Left ventricle myocardium superior (tissue), 1 donor: ENCODE data around the gene ZNF473. TPM values are rescaled to one million over a fixed set of nuclear protein-coding genes. Genes with fewer than 3 reads are reported as not detected.
"Not testable (repeated sequence)": the region's sequence is repeated elsewhere in the genome, so short reads cannot be mapped to it uniquely, and the experiment has no call there.

Experiments
- ATAC-seq: fragments of 200-7000 bp; cut with Tn5 transposase; one replicate; pipeline ENCODE4 v1.9.1; 2020; ENCODE audit warnings: mild to moderate bottlenecking, moderate library complexity
- DNase-seq: peaks from one replicate; pipeline ENCODE4 v3.0.0-alpha.2; 2020
- intact Hi-C: fragments of 100-400 bp; cut with micrococcal nuclease; formaldehyde crosslinking; loops from one replicate; pipeline ENCODE4 v1.11.0; 2022
- total RNA-seq: library from RNA; stranded (reverse); fragmentation: NEBNext Ultra II Directional; extraction: Animal tissue kit (Norgen Biotek cat#: 25700); gene quantifications from one replicate; pipeline ENCODE4 v1.2.1, GENCODE V29; 2021
- donor health status: DM: no; HTN: yes; CAD: no; lungs with severe emphysema.

ZNF473 gene
- total RNA-seq, 1 donor from 2014 or later = 3.6 TPM

GRCh38 chr19:50079014-50079413 is 53.2 kb downstream of the ZNF473 start:
- ATAC-seq, intact Hi-C loops, DNase-seq: not testable (repeated sequence)

- ATAC-seq, intact Hi-C loops, DNase-seq: not testable (repeated sequence)
These were observed 58.6 kb downstream of the ZNF473 start for GRCh38 chr19:50084440-50084839.

- ATAC-seq, intact Hi-C loops, DNase-seq: not testable (repeated sequence)
These were observed 61.3 kb downstream of the ZNF473 start for GRCh38 chr19:50087153-50087552.

GRCh38 chr19:50090706-50091105 is 64.9 kb downstream of the ZNF473 start:
- intact Hi-C loops, DNase-seq, ATAC-seq: not testable (repeated sequence)

- intact Hi-C loops, DNase-seq, ATAC-seq: not testable (repeated sequence)
These were observed 66.0 kb downstream of the ZNF473 start for GRCh38 chr19:50091786-50092185.

- ATAC-seq, intact Hi-C loops, DNase-seq: not testable (repeated sequence)
These were observed 66.8 kb downstream of the ZNF473 start for GRCh38 chr19:50092597-50092996.

- ATAC-seq, intact Hi-C loops, DNase-seq: not testable (repeated sequence)
These were observed 72.1 kb downstream of the ZNF473 start for GRCh38 chr19:50097884-50098283.

- ATAC-seq, intact Hi-C loops: not testable (repeated sequence)
- DNase-seq = peak; percentile 55
These were observed 73.1 kb downstream of the ZNF473 start for GRCh38 chr19:50098892-50099291.

- ATAC-seq, intact Hi-C loops: not testable (repeated sequence)
These were observed 73.9 kb downstream of the ZNF473 start for GRCh38 chr19:50099696-50100095.

GRCh38 chr19:50100946-50101345 is 75.1 kb downstream of the ZNF473 start:
- intact Hi-C loops, DNase-seq: not testable (repeated sequence)

More at GRCh38 chr19:50099696-50100095, 73.9 kb downstream of the ZNF473 start:
- DNase-seq = not testable (repeated sequence)

More at GRCh38 chr19:50100946-50101345, 75.1 kb downstream of the ZNF473 start:
- not testable (repeated sequence) for ATAC-seq

Other genes with a start within 250 kb of the ZNF473 start
- gene FUZ, start 212.7 kb upstream of the ZNF473 start, total RNA-seq = 19.1 TPM
- 68.5 TPM for gene MED25, start 207.7 kb upstream of the ZNF473 start, total RNA-seq
- gene PTOV1, start 174.8 kb upstream of the ZNF473 start, total RNA-seq = 127 TPM
- gene PNKP, start 158.4 kb upstream of the ZNF473 start, total RNA-seq = 39.1 TPM
- gene AKT1S1, start 148.7 kb upstream of the ZNF473 start, total RNA-seq = 41.2 TPM
- 47.7 TPM for gene TBC1D17, start 148.3 kb upstream of the ZNF473 start, total RNA-seq
- gene IL4I1, start 129.1 kb upstream of the ZNF473 start, total RNA-seq = not detected
- 8.0 TPM for gene ATF5, start 96.8 kb upstream of the ZNF473 start, total RNA-seq
- gene NUP62, start 96.5 kb upstream of the ZNF473 start, total RNA-seq = 28.4 TPM
- 0.59 TPM for gene SIGLEC11, start 64.8 kb upstream of the ZNF473 start, total RNA-seq
- gene VRK3, start 633 bp upstream of the ZNF473 start, total RNA-seq = 22.8 TPM
- gene IZUMO2, start 137.3 kb downstream of the ZNF473 start, total RNA-seq = not detected
- 131 TPM for gene MYH14, start 177.6 kb downstream of the ZNF473 start, total RNA-seq